Measurements from ENCODE around the gene POF1B.
A peak's percentile ranks its signal among the peaks of the same experiment; 100 is the strongest.

GRCh38 chrX:85375333-85375738 lies 4.1 kb downstream of the POF1B start:
- TF ChIP-seq, protein P1, sequence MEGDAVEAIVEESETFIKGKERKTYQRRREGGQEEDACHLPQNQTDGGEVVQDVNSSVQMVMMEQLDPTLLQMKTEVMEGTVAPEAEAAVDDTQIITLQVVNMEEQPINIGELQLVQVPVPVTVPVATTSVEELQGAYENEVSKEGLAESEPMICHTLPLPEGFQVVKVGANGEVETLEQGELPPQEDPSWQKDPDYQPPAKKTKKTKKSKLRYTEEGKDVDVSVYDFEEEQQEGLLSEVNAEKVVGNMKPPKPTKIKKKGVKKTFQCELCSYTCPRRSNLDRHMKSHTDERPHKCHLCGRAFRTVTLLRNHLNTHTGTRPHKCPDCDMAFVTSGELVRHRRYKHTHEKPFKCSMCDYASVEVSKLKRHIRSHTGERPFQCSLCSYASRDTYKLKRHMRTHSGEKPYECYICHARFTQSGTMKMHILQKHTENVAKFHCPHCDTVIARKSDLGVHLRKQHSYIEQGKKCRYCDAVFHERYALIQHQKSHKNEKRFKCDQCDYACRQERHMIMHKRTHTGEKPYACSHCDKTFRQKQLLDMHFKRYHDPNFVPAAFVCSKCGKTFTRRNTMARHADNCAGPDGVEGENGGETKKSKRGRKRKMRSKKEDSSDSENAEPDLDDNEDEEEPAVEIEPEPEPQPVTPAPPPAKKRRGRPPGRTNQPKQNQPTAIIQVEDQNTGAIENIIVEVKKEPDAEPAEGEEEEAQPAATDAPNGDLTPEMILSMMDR (IDR thresholded peaks at IDR 0.05), result no peak
- TF ChIP-seq POLR2A (IDR thresholded peaks at IDR 0.05), result peak in 1 of 3 donors; percentile 28

Data from body of pancreas (tissue), 4 donors.